H9 (cell line): Measurements from ENCODE around the gene TBX21. TPM values are rescaled to one million over a fixed set of nuclear protein-coding genes. Genes with fewer than 3 reads are reported as not detected.

Experiments
- DNase-seq: peaks from one replicate; pipeline ENCODE4 v3.0.0-alpha.2; 2017
- H2AFZ ChIP-seq: one replicate; pipeline ENCODE4 v1.6.1; 2013; ENCODE audit warnings: mild to moderate bottlenecking, low read length, control low read depth, moderate library complexity
- H2AK5ac ChIP-seq: 2 replicates; pipeline ENCODE4 v1.6.1; 2013; ENCODE audit warnings: low read length, control low read depth, mixed read lengths; ENCODE audit not compliant: insufficient read length
- H2BK120ac ChIP-seq: one replicate; pipeline ENCODE4 v1.6.1; 2013; ENCODE audit warnings: low read depth, mild to moderate bottlenecking, low read length, control low read depth, inconsistent platforms; ENCODE audit not compliant: poor library complexity, severe bottlenecking
- H2BK12ac ChIP-seq: 2 replicates; pipeline ENCODE4 v1.6.1; 2013; ENCODE audit warnings: low read length, control low read depth, mixed read lengths, low read depth; ENCODE audit not compliant: insufficient read length
- H2BK15ac ChIP-seq: 2 replicates; pipeline ENCODE4 v1.6.1; 2013; ENCODE audit warnings: low read depth, low read length, control low read depth
- H2BK20ac ChIP-seq: one replicate; pipeline ENCODE4 v1.6.1; 2013; ENCODE audit warnings: low read depth, mild to moderate bottlenecking, low read length, control low read depth, inconsistent platforms; ENCODE audit not compliant: poor library complexity, severe bottlenecking
- H2BK5ac ChIP-seq: 2 replicates; pipeline ENCODE4 v1.6.1; 2013; ENCODE audit warnings: low read length, control low read depth, mixed read lengths; ENCODE audit not compliant: insufficient read length
- H3K14ac ChIP-seq: 2 replicates; pipeline ENCODE4 v1.6.1; 2013; ENCODE audit warnings: low read length, control low read depth; ENCODE audit not compliant: insufficient read depth
- H3K18ac ChIP-seq: 2 replicates; pipeline ENCODE4 v1.6.1; 2013; ENCODE audit warnings: low read depth, mild to moderate bottlenecking, mixed read lengths, low read length, control low read depth; ENCODE audit not compliant: insufficient read length
- H3K23ac ChIP-seq: 2 replicates; pipeline ENCODE4 v1.6.1; 2013; ENCODE audit warnings: low read length, control low read depth, mixed read lengths, low read depth; ENCODE audit not compliant: insufficient read length
- H3K23me2 ChIP-seq: 2 replicates; pipeline ENCODE4 v1.6.1; 2013; ENCODE audit warnings: low read depth, mild to moderate bottlenecking, mixed read lengths, low read length, control low read depth; ENCODE audit not compliant: insufficient read length, poor library complexity, severe bottlenecking
- H3K27ac ChIP-seq: 2 replicates; pipeline ENCODE4 v1.5.1; 2013; ENCODE audit warnings: low read length, control low read depth, mixed read lengths, low read depth; ENCODE audit not compliant: insufficient read length
- H3K27me3 ChIP-seq: 2 replicates; pipeline ENCODE4 v1.6.1; 2013; ENCODE audit warnings: low read length, control low read depth, inconsistent platforms; ENCODE audit not compliant: insufficient read depth
- H3K4ac ChIP-seq: 2 replicates; pipeline ENCODE4 v1.6.1; 2013; ENCODE audit warnings: low read depth, mild to moderate bottlenecking, control low read depth, inconsistent platforms, low read length, moderate library complexity
- H3K4me1 ChIP-seq: 2 replicates; pipeline ENCODE4 v1.6.1; 2013; ENCODE audit warnings: low read length, control low read depth, inconsistent platforms; ENCODE audit not compliant: insufficient read depth
- H3K4me2 ChIP-seq: 2 replicates; pipeline ENCODE4 v1.6.1; 2013; ENCODE audit warnings: low read length, control low read depth, mixed read lengths; ENCODE audit not compliant: insufficient read length, insufficient read depth
- H3K56ac ChIP-seq: 2 replicates; pipeline ENCODE4 v1.6.1; 2013; ENCODE audit warnings: low read depth, mild to moderate bottlenecking, mixed read lengths, low read length, control low read depth; ENCODE audit not compliant: insufficient read length
- H3K79me1 ChIP-seq: 2 replicates; pipeline ENCODE4 v1.6.1; 2013; ENCODE audit warnings: low read depth, mild to moderate bottlenecking, moderate library complexity, low read length, control low read depth, inconsistent platforms; ENCODE audit not compliant: insufficient read depth, poor library complexity, severe bottlenecking
- H3K79me2 ChIP-seq: 2 replicates; pipeline ENCODE4 v1.6.1; 2013; ENCODE audit warnings: low read length, control low read depth, inconsistent platforms; ENCODE audit not compliant: insufficient read depth
- H3K9ac ChIP-seq: 2 replicates; pipeline ENCODE4 v1.6.1; 2013; ENCODE audit warnings: low read length, control low read depth, mixed read lengths; ENCODE audit not compliant: insufficient read length; ENCODE audit errors: extremely low read depth
- H3K9me3 ChIP-seq: one replicate; pipeline ENCODE4 v1.6.1; 2013; ENCODE audit warnings: low read depth, low read length, inconsistent platforms; ENCODE audit not compliant: control insufficient read depth
- H3T11ph ChIP-seq: one replicate; pipeline ENCODE4 v1.6.1; 2013; ENCODE audit warnings: mild to moderate bottlenecking, low read length, control low read depth, inconsistent platforms
- H4K20me1 ChIP-seq: one replicate; pipeline ENCODE4 v1.6.1; 2013; ENCODE audit not compliant: control insufficient read depth, insufficient read length, insufficient read depth
- H4K5ac ChIP-seq: 2 replicates; pipeline ENCODE4 v1.6.1; 2013; ENCODE audit warnings: low read depth, mild to moderate bottlenecking, mixed read lengths, low read length, control low read depth; ENCODE audit not compliant: insufficient read length
- H4K8ac ChIP-seq: replicated peaks from 2 replicates; pipeline ENCODE4 v1.6.1; 2013; ENCODE audit warnings: low read length, control low read depth, mixed read lengths, low read depth; ENCODE audit not compliant: insufficient read length
- H4K91ac ChIP-seq: 2 replicates; pipeline ENCODE4 v1.6.1; 2013; ENCODE audit warnings: low read depth, mild to moderate bottlenecking, moderate library complexity, mixed read lengths, low read length, control low read depth; ENCODE audit not compliant: insufficient read length
- H3K27ac Mint-ChIP-seq, 3 experiments: 2 replicates in 2 of 3; 3 replicates in 1 of 3; pipeline ENCODE4 v1.8.0; 2020 to 2021; ENCODE audit warnings: mixed read lengths in 3 of 3, mild to moderate bottlenecking in 1 of 3, moderate library complexity in 1 of 3
- H3K27me3 Mint-ChIP-seq: 2 replicates; pipeline ENCODE4 v1.8.0; 2021; ENCODE audit warnings: low read depth, mild to moderate bottlenecking, moderate library complexity, mixed read lengths
- H3K36me3 Mint-ChIP-seq, 3 experiments: 2 replicates in 2 of 3; 3 replicates in 1 of 3; pipeline ENCODE4 v1.8.0; 2020 to 2021; ENCODE audit warnings: low read depth in 3 of 3, mixed read lengths in 3 of 3; ENCODE audit not compliant: insufficient read depth in 1 of 3
- H3K4me1 Mint-ChIP-seq, 2 experiments: 2 replicates each; pipeline ENCODE4 v1.8.0; 2020; ENCODE audit warnings: mixed read lengths in 2 of 2
- H3K4me3 Mint-ChIP-seq, 2 experiments: 2 replicates in 1 of 2; 3 replicates in 1 of 2; pipeline ENCODE4 v1.8.0; 2020 to 2021; ENCODE audit warnings: mild to moderate bottlenecking in 2 of 2, mixed read lengths in 2 of 2, moderate library complexity in 1 of 2
- H3K9me3 Mint-ChIP-seq, 2 experiments: 2 replicates in 1 of 2; 3 replicates in 1 of 2; pipeline ENCODE4 v1.8.0; 2020; ENCODE audit warnings: mild to moderate bottlenecking in 2 of 2, mixed read lengths in 2 of 2, moderate library complexity in 1 of 2
- WGBS: extraction: QIAGEN DNeasy Blood & Tissue Kit; methylation state at CpG from one replicate; pipeline ENCODE4 v1.1.7; 2013; ENCODE audit warnings: missing lambda C conversion rate, low lambda C conversion rate, mixed read lengths; ENCODE audit not compliant: insufficient read length; ENCODE audit errors: extremely low coverage; 5-methylcytosine and 5-hydroxymethylcytosine counted together
- total RNA-seq: library from RNA; stranded (reverse); gene quantifications from 2 replicates; pipeline ENCODE4 v1.2.1, GENCODE V29; 2021
- TF ChIP-seq, protein P1 (sequence below): fragments of 200-600 bp; sonication (generic); conservative IDR thresholded peaks from 3 replicates; pipeline ENCODE4 v1.8.0; 2021; ENCODE audit warnings: antibody characterized with exemption, mild to moderate bottlenecking

The TBX21 gene
- total RNA-seq, 1 experiment from 2014 or later: not detected

GRCh38 chr17:47792979-47793378 is 59.9 kb downstream of the TBX21 start:
- TF ChIP-seq, protein P1, sequence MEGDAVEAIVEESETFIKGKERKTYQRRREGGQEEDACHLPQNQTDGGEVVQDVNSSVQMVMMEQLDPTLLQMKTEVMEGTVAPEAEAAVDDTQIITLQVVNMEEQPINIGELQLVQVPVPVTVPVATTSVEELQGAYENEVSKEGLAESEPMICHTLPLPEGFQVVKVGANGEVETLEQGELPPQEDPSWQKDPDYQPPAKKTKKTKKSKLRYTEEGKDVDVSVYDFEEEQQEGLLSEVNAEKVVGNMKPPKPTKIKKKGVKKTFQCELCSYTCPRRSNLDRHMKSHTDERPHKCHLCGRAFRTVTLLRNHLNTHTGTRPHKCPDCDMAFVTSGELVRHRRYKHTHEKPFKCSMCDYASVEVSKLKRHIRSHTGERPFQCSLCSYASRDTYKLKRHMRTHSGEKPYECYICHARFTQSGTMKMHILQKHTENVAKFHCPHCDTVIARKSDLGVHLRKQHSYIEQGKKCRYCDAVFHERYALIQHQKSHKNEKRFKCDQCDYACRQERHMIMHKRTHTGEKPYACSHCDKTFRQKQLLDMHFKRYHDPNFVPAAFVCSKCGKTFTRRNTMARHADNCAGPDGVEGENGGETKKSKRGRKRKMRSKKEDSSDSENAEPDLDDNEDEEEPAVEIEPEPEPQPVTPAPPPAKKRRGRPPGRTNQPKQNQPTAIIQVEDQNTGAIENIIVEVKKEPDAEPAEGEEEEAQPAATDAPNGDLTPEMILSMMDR: no peak
- H3K27ac ChIP-seq: no peak overlapping the region
- H2AK5ac ChIP-seq: no peak overlapping the region
- H3K4me2 ChIP-seq: no peak overlapping the region
- no peak overlapping the region for H2BK20ac ChIP-seq
- H3K27me3 ChIP-seq: peaks cover 5% of the 10 kb centered on the region; the same call in 1 of the 2 replicates
- no peaks in the 10 kb centered on the region for H3K9me3 Mint-ChIP-seq
- no peak overlapping the region for H3K18ac ChIP-seq
- H2AFZ ChIP-seq: no peak overlapping the region
- H3K36me3 Mint-ChIP-seq: no peaks in the 10 kb centered on the region
- no peaks in the 10 kb centered on the region for H3K4me1 ChIP-seq
- H3K4me3 Mint-ChIP-seq: no peak overlapping the region
- no peak overlapping the region for H4K5ac ChIP-seq
- no CpG with 5 or more reads among the region's 6 CpGs for WGBS
- no peaks in the 10 kb centered on the region for H3K79me1 ChIP-seq
- DNase-seq: no peak
- no peak overlapping the region for H4K8ac ChIP-seq
- no peak overlapping the region for H3K9ac ChIP-seq
- no peak overlapping the region for H4K91ac ChIP-seq
- no peaks in the 10 kb centered on the region for H3K9me3 ChIP-seq
- H3K23ac ChIP-seq: no peak overlapping the region
- H3K23me2 ChIP-seq: peaks cover 8% of the 10 kb centered on the region
- H2BK5ac ChIP-seq: no peak overlapping the region
- H3K27me3 Mint-ChIP-seq: peaks cover 83% of the 10 kb centered on the region
- H3K4me1 Mint-ChIP-seq: peaks cover 2 to 9% of the 10 kb centered on the region in 2 experiments; a peak in 2 of 4 replicates
- H2BK15ac ChIP-seq: no peak overlapping the region
- no peak overlapping the region for H2BK120ac ChIP-seq
- H4K20me1 ChIP-seq: no peaks in the 10 kb centered on the region
- no peak overlapping the region for H2BK12ac ChIP-seq
- no peak overlapping the region for H3K56ac ChIP-seq
- H3K79me2 ChIP-seq: no peaks in the 10 kb centered on the region
- no peak overlapping the region for H3K4ac ChIP-seq
- H3K27ac Mint-ChIP-seq: no peak overlapping the region
- no peak overlapping the region for H3K14ac ChIP-seq
- H3T11ph ChIP-seq: no peak overlapping the region

Other genes starting within 250 kb of the TBX21 start
- gene NPEPPS, start 202.1 kb upstream of the TBX21 start, total RNA-seq: 116 and 117 TPM in 2 replicates
- gene KPNB1, start 83.3 kb upstream of the TBX21 start, total RNA-seq: 742 and 764 TPM in 2 replicates
- 33.2 and 33.6 TPM in 2 replicates for gene TBKBP1, start 39.1 kb upstream of the TBX21 start, total RNA-seq
- gene OSBPL7, start 88.6 kb downstream of the TBX21 start, total RNA-seq: 12.0 and 13.0 TPM in 2 replicates
- gene MRPL10, start 98.3 kb downstream of the TBX21 start, total RNA-seq: 67.2 and 68.4 TPM in 2 replicates
- 0.29 and 0.31 TPM in 2 replicates for gene LRRC46, start 98.4 kb downstream of the TBX21 start, total RNA-seq
- 34.0 and 38.6 TPM in 2 replicates for gene SCRN2, start 108.0 kb downstream of the TBX21 start, total RNA-seq
- 0.90 and 0.92 TPM in 2 replicates for gene SP6, start 117.9 kb downstream of the TBX21 start, total RNA-seq
- gene SP2, start 163.0 kb downstream of the TBX21 start, total RNA-seq: 19.3 and 20.0 TPM in 2 replicates
- gene PNPO, start 208.3 kb downstream of the TBX21 start, total RNA-seq: 6.7 and 7.3 TPM in 2 replicates
- gene PRR15L, start 224.6 kb downstream of the TBX21 start, total RNA-seq: not detected in 2 replicates
- gene CDK5RAP3, start 237.9 kb downstream of the TBX21 start, total RNA-seq: 144 and 149 TPM in 2 replicates